Heart left ventricle (tissue), 16 donors: ENCODE data around the gene MXD1. TPM values are rescaled to one million over a fixed set of nuclear protein-coding genes. Genes with fewer than 3 reads are reported as not detected.

Experiments used
- ATAC-seq, 4 donors: fragments of 200-7000 bp; cut with Tn5 transposase; one replicate each; pipeline ENCODE4 v1.9.1; 2020 to 2022; ENCODE audit warnings: moderate library complexity in 4 of 4, mild to moderate bottlenecking in 3 of 4, moderate number of reproducible peaks in 1 of 4
- DNase-seq, 5 donors: peaks; one replicate each; pipeline ENCODE4 v3.0.0-alpha.2; 2020
- H3K27ac ChIP-seq, 12 donors: fragments of 200-600 bp; sonication (generic) in 4 of 12; one replicate each; pipeline versions ENCODE4 v1.5.0 to v1.8.0; 2016 to 2022; ENCODE audit warnings: mild to moderate bottlenecking in 2 of 12
- H3K27me3 ChIP-seq, 9 donors: fragments of 200-600 bp; sonication (generic) in 2 of 9; one replicate each; pipeline versions ENCODE4 v1.5.1 to v1.8.0; 2016 to 2022; ENCODE audit warnings: mild to moderate bottlenecking in 3 of 9
- H3K36me3 ChIP-seq, 9 donors: fragments of 200-600 bp; sonication (generic) in 2 of 9; one replicate each; pipeline versions ENCODE4 v1.5.0 to v1.8.0; 2018 to 2022; ENCODE audit warnings: mild to moderate bottlenecking in 2 of 9
- H3K4me1 ChIP-seq, 12 donors: fragments of 200-600 bp; sonication (generic) in 4 of 12; one replicate each; pipeline versions ENCODE4 v1.5.0 to v1.8.0; 2016 to 2022; ENCODE audit warnings: mild to moderate bottlenecking in 3 of 12
- H3K4me3 ChIP-seq, 12 donors: fragments of 200-600 bp; sonication (generic) in 4 of 12; one replicate each; pipeline versions ENCODE4 v1.5.0 to v1.8.0; 2017 to 2022; ENCODE audit warnings: mild to moderate bottlenecking in 9 of 12, moderate library complexity in 4 of 12
- H3K9me3 ChIP-seq, 12 donors: fragments of 200-600 bp; sonication (generic) in 4 of 12; one replicate each; pipeline versions ENCODE4 v1.5.0 to v1.8.0; 2016 to 2022; ENCODE audit warnings: mild to moderate bottlenecking in 1 of 12
- POLR2A ChIP-seq, 2 donors: fragments of 450-650 bp; IDR thresholded peaks; one replicate each; pipeline ENCODE4 v1.6.1; 2017; ENCODE audit warnings: antibody characterized with exemption in 2 of 2, mild to moderate bottlenecking in 2 of 2, moderate library complexity in 2 of 2
- WGBS, 4 donors: extraction: QIAGEN DNeasy Blood & Tissue Kit in 2 of 4; methylation state at CpG; one replicate each; pipeline versions ENCODE4 v1.1.5 to v1.1.7; 2013 to 2018; 5-methylcytosine and 5-hydroxymethylcytosine counted together
- intact Hi-C, 10 donors: fragments of 100-400 bp; cut with DNase I; formaldehyde crosslinking; loops; one replicate each; pipeline versions ENCODE4 v1.11.1 to v1.14.2; 2022
- polyA plus RNA-seq, 2 donors: library from polyadenylated mRNA; stranded (reverse); fragments of 200-250 nt; gene quantifications; one replicate each; pipeline ENCODE4 v1.2.3, GENCODE V29; 2013
- total RNA-seq, 9 donors: library from RNA; depleted of rRNA in 2 of 9; stranded (reverse); fragments of >200 nt in 2 of 9; fragmentation: NEBNext Ultra II Directional in 3 of 9; extraction: Animal tissue kit (Norgen Biotek cat#: 25700) in 3 of 9; gene quantifications; one replicate each; pipeline versions ENCODE4 v1.1.0 to v1.2.4, GENCODE V29; 2016 to 2023
- TF ChIP-seq, protein P1 (sequence below), 12 donors: fragments of 200-600 bp; sonication (generic) in 4 of 12; IDR thresholded peaks; one replicate each; pipeline versions ENCODE4 v1.5.0 to v1.8.0; 2018 to 2022; ENCODE audit warnings: antibody characterized with exemption in 12 of 12, mild to moderate bottlenecking in 5 of 12
- donor health status: ischemic (EF 13 %, LVEDD 7.1; RV severe dilation, severe dysfunction).
- donor health status: healthy with polysubstance abuse.
- donor health status: DM: no; HTN: yes; CAD: no.
- donor health status: DM: no; HTN: no; CAD: no.
- donor health status: ischemic (EF 25% LVEDD 6.9; RV normal size, moderate dysfunction).
- donor health status: ischemic (EF 25% LVEDD 5.7; RV mildly dilated, moderate dysfunction).
- donor health status: healthy.
- donor health status: DM: yes; HTN: yes; CAD: no.
- donor health status: ischemic (EF 35%, LVEDD 5.7; RV mildly dilated, moderate dysfunction).
- donor health status: nonischemic (EF 11% LVEDD 7.7; RV severe dilation, severe dysfunction).
- donor health status: DM: yes; HTN: yes; CAD: no.
- donor health status: PGD.
- donor health status: ischemic (EF 29% LVEDD 5.4; RV normal size, mild dysfunction).
- donor health status: nonischemic (EF 23%, LVEDD 6.1; RV moderate dilation, normal function).

MXD1 gene
- total and polyA plus RNA-seq, 11 donors: 1.6 to 17.0 (median 4.8) TPM

DNA sequence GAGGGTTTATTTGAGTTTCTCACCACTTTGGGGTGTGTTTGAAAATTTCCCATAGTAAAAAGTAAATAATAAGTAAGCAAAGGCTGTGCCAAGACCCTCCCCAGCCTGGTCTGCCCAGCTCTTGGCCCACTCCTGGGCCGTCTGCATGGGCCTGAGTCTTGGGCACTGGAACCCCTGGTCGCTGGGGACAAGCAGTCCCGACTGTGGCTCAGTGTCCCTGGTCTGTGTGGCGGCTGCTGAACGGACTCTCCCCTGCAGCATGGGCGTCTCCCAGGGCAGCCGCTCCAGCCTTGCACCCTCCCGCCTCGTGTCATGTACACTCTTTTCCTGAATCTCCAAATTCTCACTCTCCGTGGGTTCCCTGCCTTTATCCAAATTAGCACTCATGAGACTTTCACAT is 53.7 kb downstream of the MXD1 start:
- Histone ChIP-seq H3K4me1 (no peaks in the 10 kb centered on the region), H3K9me3 (no peaks in the 10 kb centered on the region), H3K27me3 (no peaks in the 10 kb centered on the region), H3K36me3 (no peaks in the 10 kb centered on the region), H3K27ac (no peak overlapping the region), H3K4me3 (no peak overlapping the region)
- ATAC-seq (no peak), DNase-seq (no peak)
- TF ChIP-seq, protein P1, sequence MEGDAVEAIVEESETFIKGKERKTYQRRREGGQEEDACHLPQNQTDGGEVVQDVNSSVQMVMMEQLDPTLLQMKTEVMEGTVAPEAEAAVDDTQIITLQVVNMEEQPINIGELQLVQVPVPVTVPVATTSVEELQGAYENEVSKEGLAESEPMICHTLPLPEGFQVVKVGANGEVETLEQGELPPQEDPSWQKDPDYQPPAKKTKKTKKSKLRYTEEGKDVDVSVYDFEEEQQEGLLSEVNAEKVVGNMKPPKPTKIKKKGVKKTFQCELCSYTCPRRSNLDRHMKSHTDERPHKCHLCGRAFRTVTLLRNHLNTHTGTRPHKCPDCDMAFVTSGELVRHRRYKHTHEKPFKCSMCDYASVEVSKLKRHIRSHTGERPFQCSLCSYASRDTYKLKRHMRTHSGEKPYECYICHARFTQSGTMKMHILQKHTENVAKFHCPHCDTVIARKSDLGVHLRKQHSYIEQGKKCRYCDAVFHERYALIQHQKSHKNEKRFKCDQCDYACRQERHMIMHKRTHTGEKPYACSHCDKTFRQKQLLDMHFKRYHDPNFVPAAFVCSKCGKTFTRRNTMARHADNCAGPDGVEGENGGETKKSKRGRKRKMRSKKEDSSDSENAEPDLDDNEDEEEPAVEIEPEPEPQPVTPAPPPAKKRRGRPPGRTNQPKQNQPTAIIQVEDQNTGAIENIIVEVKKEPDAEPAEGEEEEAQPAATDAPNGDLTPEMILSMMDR (IDR thresholded peaks at IDR 0.05): no peak
- TF ChIP-seq POLR2A (IDR thresholded peaks at IDR 0.05): no peak
- WGBS, 4 donors: 87 to 91% (median 88%) methylated on average over 10 of the region's 10 CpGs
- intact Hi-C loops: no loop called here

DNA sequence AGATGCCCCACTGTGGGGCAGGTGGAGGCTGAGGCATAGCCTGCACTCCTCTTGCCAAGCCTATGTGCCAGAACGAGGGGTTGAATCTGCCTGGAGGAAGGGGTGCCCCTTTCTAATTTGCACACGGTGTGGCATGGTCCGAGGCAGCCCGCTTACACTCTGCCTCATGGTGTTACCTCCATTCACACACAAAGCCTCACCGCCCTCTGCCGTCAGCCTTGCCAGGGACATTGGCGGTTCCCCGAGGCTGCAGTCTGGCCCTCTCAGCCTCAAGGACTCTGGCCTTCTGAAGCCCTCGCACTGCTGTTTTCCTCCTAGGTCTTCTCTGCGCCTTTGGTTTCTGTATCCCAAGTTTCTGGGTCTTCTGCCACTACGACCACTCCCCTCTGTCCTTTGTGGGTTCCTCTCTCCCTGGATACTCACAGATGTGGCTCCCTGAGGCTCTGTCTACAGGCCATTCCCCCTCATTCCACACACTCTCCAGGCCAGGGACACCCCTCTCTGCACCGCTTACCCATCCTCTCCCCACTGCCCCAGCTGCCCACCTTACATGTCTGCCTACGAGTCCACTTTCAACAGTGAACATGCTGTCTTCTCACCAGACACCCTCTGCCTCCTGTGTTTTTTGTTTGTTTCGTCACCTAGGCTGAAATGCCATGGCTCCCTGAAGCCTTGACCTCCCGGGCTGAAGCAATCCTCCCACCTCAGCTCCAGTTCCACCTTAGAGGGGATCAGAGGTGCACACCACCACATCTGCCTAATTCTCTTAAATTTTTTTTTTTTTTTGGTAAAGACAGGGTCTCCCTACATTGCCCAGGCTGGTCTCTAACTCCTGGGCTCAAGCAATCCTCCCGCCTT is 54.4 kb downstream of the MXD1 start:
- 86 to 93% (median 90%) methylated on average over 15 to 16 of the region's 16 CpGs for WGBS, 4 donors
- ATAC-seq (peak in 1 of 4 donors; percentile 22), DNase-seq (no peak)
- TF ChIP-seq, protein P1 (IDR thresholded peaks at IDR 0.05): no peak
- no peak for TF ChIP-seq POLR2A (IDR thresholded peaks at IDR 0.05)
- H3K27ac ChIP-seq: no peak overlapping the region
- H3K4me1 ChIP-seq: no peaks in the 10 kb centered on the region
- H3K36me3 ChIP-seq: no peaks in the 10 kb centered on the region
- no peaks in the 10 kb centered on the region for H3K9me3 ChIP-seq
- no peak overlapping the region for H3K4me3 ChIP-seq
- no peaks in the 10 kb centered on the region for H3K27me3 ChIP-seq
- intact Hi-C loops: no loop called here

DNA sequence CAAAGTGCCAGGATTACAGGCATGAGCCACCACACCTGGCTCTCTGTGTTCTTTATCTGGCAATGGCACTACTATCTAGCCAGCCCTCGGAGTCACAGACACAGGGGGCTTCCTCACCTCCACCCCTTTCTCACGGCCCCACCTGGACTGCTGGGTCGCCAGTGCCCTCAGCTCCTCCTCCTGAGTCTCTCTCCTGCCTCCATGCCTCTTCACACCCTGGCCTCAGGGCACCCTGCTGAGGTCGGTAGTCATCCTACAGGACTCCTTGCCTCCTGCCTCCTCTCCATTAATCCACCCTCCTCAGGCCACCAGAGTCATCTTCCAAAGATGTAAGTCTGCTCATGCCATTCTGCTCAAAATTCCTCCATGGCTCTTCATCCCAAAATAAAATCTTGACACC is 55.1 kb downstream of the MXD1 start:
- no peaks in the 10 kb centered on the region for H3K4me1 ChIP-seq
- DNase-seq: no peak
- ATAC-seq: no peak
- H3K9me3 ChIP-seq: no peaks in the 10 kb centered on the region
- no peaks in the 10 kb centered on the region for H3K36me3 ChIP-seq
- WGBS, 4 donors: 66 to 74% (median 71%) methylated on average over 4 of the region's 4 CpGs
- intact Hi-C loops: no loop called here
- no peak overlapping the region for H3K4me3 ChIP-seq
- no peak overlapping the region for H3K27ac ChIP-seq
- no peaks in the 10 kb centered on the region for H3K27me3 ChIP-seq
- TF ChIP-seq POLR2A (IDR thresholded peaks at IDR 0.05): no peak
- TF ChIP-seq, protein P1 (IDR thresholded peaks at IDR 0.05): no peak

DNA sequence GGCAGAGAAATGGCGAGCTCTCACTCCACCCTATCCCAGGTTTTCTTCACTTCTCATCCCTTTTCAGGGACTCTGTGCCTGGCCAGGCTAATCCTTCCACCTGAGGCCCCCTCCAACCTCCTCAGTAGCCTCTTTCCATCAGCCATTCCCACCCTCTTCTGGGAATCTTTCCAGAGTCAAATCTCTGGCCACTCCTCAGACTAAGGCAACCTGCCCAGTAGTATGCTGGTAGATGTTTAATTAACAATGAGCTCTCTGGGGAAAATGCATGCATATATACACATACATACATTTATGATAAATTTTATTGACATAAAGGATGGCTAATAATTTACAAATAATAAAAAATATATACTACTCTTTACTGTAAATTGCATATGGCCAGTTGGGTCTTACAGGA is 57.9 kb downstream of the MXD1 start:
- no peak overlapping the region for H3K4me3 ChIP-seq
- WGBS, 4 donors: 87 to 100% (median 91%) methylated on average over 1 of the region's 1 CpG
- ATAC-seq (no peak), DNase-seq (no peak)
- no peaks in the 10 kb centered on the region for H3K27me3 ChIP-seq
- H3K9me3 ChIP-seq: no peaks in the 10 kb centered on the region
- TF ChIP-seq, protein P1 (IDR thresholded peaks at IDR 0.05): no peak
- TF ChIP-seq POLR2A (IDR thresholded peaks at IDR 0.05): no peak
- no peaks in the 10 kb centered on the region for H3K36me3 ChIP-seq
- H3K27ac ChIP-seq: no peak overlapping the region
- H3K4me1 ChIP-seq: peaks cover 0 to 5% (median 0%) of the 10 kb centered on the region in 12 donors
- intact Hi-C loops: no loop called here
